Measurements from ENCODE around the gene PRR5L. TPM values are rescaled to one million over a fixed set of nuclear protein-coding genes. Genes with fewer than 3 reads are reported as not detected.

The PRR5L gene
- polyA plus RNA-seq, 1 of the 3 experiments (the other 2 are of a cell fraction), result 0.46 TPM

DNA sequence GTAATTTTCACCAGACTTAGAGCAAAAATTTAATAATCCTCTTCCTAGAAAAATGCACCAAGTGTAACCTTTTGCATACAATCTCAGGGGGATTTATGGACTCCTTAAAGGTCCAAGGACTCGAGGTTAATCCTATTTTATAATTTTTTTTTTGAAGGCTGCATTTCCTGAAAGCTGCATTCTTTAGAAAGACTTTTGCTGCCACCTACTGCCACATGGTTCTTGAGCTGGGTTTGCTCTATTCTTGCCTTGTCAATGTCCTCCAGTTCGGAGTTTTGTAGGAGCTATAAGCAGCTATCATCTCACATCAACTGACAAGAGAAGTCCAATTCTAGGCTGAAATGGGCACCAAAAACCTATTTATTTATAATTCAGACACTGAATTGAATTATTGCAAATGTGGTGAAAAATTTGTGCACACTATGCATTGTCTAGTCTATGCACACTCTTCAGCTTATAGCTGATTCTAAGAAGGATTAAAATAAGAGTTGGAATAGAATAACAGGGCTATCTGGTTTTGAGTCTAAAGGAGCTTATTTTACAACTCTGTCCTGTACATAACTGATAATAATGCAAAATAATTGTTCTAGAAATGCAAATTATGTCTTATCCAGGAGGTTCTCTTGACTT is 182.7 kb downstream of the PRR5L start:
- H3K27me3 ChIP-seq (ENCODE audit: insufficient read depth), result no peaks in the 10 kb centered on the region
- no peak overlapping the region for H3K27ac ChIP-seq (ENCODE audit: low read depth in 2 of 2, low read length in 1 of 2)
- TF ChIP-seq EZH2phosphoT487 (IDR thresholded peaks at IDR 0.05; ENCODE audit: borderline replicate concordance, low read depth) (no peak), RAD21 (IDR thresholded peaks at IDR 0.05; ENCODE audit: low read length) (peak; percentile 90), SMC3 (IDR thresholded peaks at IDR 0.05; ENCODE audit: low read depth, low read length) (peak; percentile 80), GATA2 (CRISPR knock-in tag; IDR thresholded peaks at IDR 0.05) (no peak)
- TF ChIP-seq, protein P1, sequence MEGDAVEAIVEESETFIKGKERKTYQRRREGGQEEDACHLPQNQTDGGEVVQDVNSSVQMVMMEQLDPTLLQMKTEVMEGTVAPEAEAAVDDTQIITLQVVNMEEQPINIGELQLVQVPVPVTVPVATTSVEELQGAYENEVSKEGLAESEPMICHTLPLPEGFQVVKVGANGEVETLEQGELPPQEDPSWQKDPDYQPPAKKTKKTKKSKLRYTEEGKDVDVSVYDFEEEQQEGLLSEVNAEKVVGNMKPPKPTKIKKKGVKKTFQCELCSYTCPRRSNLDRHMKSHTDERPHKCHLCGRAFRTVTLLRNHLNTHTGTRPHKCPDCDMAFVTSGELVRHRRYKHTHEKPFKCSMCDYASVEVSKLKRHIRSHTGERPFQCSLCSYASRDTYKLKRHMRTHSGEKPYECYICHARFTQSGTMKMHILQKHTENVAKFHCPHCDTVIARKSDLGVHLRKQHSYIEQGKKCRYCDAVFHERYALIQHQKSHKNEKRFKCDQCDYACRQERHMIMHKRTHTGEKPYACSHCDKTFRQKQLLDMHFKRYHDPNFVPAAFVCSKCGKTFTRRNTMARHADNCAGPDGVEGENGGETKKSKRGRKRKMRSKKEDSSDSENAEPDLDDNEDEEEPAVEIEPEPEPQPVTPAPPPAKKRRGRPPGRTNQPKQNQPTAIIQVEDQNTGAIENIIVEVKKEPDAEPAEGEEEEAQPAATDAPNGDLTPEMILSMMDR (IDR thresholded peaks at IDR 0.05), result peak; percentile 80
- no peak overlapping the region for H3K9ac ChIP-seq
- H3K4me1 ChIP-seq (ENCODE audit: control insufficient read depth in 1 of 2, insufficient read depth in 2 of 2, low read depth in 1 of 2, low read length in 1 of 2), result peaks cover 2 to 4% of the 10 kb centered on the region in 2 experiments; a peak in 2 of 4 replicates
- no peaks in the 10 kb centered on the region for H3K9me2 ChIP-seq
- POLR2A ChIA-PET, result interaction anchor here (1.2 kb wide), 1 partner anchor 179 kb away, joined by 3 read pairs; no protein-coding TSS in a partner anchor
- no peaks in the 10 kb centered on the region for H3K9me3 ChIP-seq
- CTCF ChIA-PET, result interaction anchor here (0.5 to 6.0 kb wide), 49 partner anchors 9 to 1552 kb away, joined by 3 to 109 read pairs (median 4); partner anchors contain the start of genes COMMD9 and PRR5L
- no peak overlapping the region for H3K4me3 ChIP-seq (ENCODE audit: low read depth in 2 of 2, low read length in 1 of 2)
- 43% methylated on average over 2 of the region's 2 CpGs for WGBS (ENCODE audit: low lambda C conversion rate)
- H3K4me2 ChIP-seq, result no peak overlapping the region
- DNase-seq, result peak; percentile 45
- H3K36me3 ChIP-seq (replicated peaks in 1 of 2; ENCODE audit: control insufficient read depth in 1 of 2, insufficient read depth in 2 of 2, low read length in 1 of 2), result peaks cover 2% of the 10 kb centered on the region in 2 experiments
- H4K20me1 ChIP-seq (ENCODE audit: insufficient read depth), result no peaks in the 10 kb centered on the region
- H3F3A ChIP-seq (replicated peaks; ENCODE audit: insufficient read depth), result peaks cover 3% of the 10 kb centered on the region
- no peak overlapping the region for H2AFZ ChIP-seq (ENCODE audit: low read depth)
- no peaks in the 10 kb centered on the region for H3K79me2 ChIP-seq (ENCODE audit: insufficient read depth)

DNA sequence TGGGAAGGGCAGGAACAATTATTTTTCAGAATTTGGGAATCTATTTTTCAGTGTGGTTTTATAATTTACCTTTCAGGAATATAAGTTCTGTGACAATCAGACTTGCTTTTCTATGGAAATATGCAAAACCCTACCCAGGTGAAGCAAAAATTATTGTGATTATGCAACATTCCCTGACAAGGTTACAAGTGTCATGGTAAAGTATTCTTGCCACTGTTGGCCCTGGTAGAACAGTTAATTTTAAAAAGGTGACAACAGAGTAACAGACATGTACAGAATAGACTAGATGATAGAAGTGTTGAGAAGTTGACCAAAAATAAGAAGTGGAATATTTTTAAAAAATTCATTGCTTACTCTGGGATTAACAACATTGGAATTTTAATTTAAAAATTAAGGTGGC is 184.7 kb downstream of the PRR5L start:
- Histone ChIP-seq H3K36me3 (replicated peaks in 1 of 2; ENCODE audit: control insufficient read depth in 1 of 2, insufficient read depth in 2 of 2, low read length in 1 of 2) (peaks cover 16 to 21% of the 10 kb centered on the region in 2 experiments), H3F3A (replicated peaks; ENCODE audit: insufficient read depth) (peaks cover 3% of the 10 kb centered on the region), H3K9me3 (no peaks in the 10 kb centered on the region), H3K4me2 (no peak overlapping the region), H3K27ac (ENCODE audit: low read depth in 2 of 2, low read length in 1 of 2) (no peak overlapping the region), H3K4me3 (ENCODE audit: low read depth in 2 of 2, low read length in 1 of 2) (no peak overlapping the region), H3K4me1 (ENCODE audit: control insufficient read depth in 1 of 2, insufficient read depth in 2 of 2, low read depth in 1 of 2, low read length in 1 of 2) (peaks cover 6 to 7% of the 10 kb centered on the region in 2 experiments; a peak in 2 of 4 replicates), H3K9ac (no peak overlapping the region), H2AFZ (ENCODE audit: low read depth) (no peak overlapping the region), H3K79me2 (ENCODE audit: insufficient read depth) (no peaks in the 10 kb centered on the region; the same call in 1 of the 2 replicates), H3K9me2 (no peaks in the 10 kb centered on the region), H3K27me3 (ENCODE audit: insufficient read depth) (no peaks in the 10 kb centered on the region), H4K20me1 (ENCODE audit: insufficient read depth) (no peaks in the 10 kb centered on the region)
- no peak for DNase-seq
- ChIA-PET POLR2A (no interaction called here), CTCF (interaction anchor here (1.0 to 6.0 kb wide), 3 partner anchors 12 to 188 kb away, joined by 3 to 109 read pairs (median 5); partner anchors contain the start of genes COMMD9 and PRR5L)
- TF ChIP-seq TCF12 (IDR thresholded peaks at IDR 0.05) (no peak), TEAD4 (IDR thresholded peaks at IDR 0.05; ENCODE audit: borderline replicate concordance, insufficient read depth) (no peak), TAF1 (IDR thresholded peaks at IDR 0.05; ENCODE audit: borderline replicate concordance, low read depth, low read length) (no peak), RFX5 (IDR thresholded peaks at IDR 0.05; ENCODE audit: low read length) (no peak), ELF1 (IDR thresholded peaks at IDR 0.05) (no peak), FOSL2 (IDR thresholded peaks at IDR 0.05; ENCODE audit: borderline replicate concordance, low read depth) (no peak), FOXM1 (IDR thresholded peaks at IDR 0.05; ENCODE audit: low read depth) (no peak), NFIC (IDR thresholded peaks at IDR 0.05; ENCODE audit: borderline replicate concordance) (no peak), EZH2phosphoT487 (IDR thresholded peaks at IDR 0.05; ENCODE audit: borderline replicate concordance, low read depth) (no peak), GABPA (IDR thresholded peaks at IDR 0.05; ENCODE audit: low read depth) (no peak)
- TF ChIP-seq, protein P2, sequence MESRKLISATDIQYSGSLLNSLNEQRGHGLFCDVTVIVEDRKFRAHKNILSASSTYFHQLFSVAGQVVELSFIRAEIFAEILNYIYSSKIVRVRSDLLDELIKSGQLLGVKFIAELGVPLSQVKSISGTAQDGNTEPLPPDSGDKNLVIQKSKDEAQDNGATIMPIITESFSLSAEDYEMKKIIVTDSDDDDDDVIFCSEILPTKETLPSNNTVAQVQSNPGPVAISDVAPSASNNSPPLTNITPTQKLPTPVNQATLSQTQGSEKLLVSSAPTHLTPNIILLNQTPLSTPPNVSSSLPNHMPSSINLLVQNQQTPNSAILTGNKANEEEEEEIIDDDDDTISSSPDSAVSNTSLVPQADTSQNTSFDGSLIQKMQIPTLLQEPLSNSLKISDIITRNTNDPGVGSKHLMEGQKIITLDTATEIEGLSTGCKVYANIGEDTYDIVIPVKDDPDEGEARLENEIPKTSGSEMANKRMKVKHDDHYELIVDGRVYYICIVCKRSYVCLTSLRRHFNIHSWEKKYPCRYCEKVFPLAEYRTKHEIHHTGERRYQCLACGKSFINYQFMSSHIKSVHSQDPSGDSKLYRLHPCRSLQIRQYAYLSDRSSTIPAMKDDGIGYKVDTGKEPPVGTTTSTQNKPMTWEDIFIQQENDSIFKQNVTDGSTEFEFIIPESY (IDR thresholded peaks at IDR 0.05; ENCODE audit: borderline replicate concordance, low read depth), result no peak
- TF ChIP-seq, protein P1 (IDR thresholded peaks at IDR 0.05), result no peak
- TF ChIP-seq, protein P3, sequence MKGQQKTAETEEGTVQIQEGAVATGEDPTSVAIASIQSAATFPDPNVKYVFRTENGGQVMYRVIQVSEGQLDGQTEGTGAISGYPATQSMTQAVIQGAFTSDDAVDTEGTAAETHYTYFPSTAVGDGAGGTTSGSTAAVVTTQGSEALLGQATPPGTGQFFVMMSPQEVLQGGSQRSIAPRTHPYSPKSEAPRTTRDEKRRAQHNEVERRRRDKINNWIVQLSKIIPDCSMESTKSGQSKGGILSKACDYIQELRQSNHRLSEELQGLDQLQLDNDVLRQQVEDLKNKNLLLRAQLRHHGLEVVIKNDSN (IDR thresholded peaks at IDR 0.05; ENCODE audit: borderline replicate concordance, low read depth), result no peak

Measured in SK-N-SH (cell line).